Activated CD4-positive, alpha-beta T cell treated with anti-CD3 and anti-CD28 coated beads, Interleukin-2, amount 50 U/mL, for 24 hours (primary cell): ENCODE results near the gene MEDAG.

Experiments
- DNase-seq, 2 donors: peaks; one replicate each; pipeline ENCODE4 v3.0.0-alpha.2; 2020; ENCODE audit warnings: low read depth in 1 of 2, low spot score in 1 of 2

Gene MEDAG

GRCh38 chr13:30957258-30957943 is 51.3 kb downstream of the MEDAG start:
- no peak for DNase-seq

GRCh38 chr13:30959678-30960077 is 53.6 kb downstream of the MEDAG start:
- no peak for DNase-seq

- DNase-seq: no peak
Observed at GRCh38 chr13:30963791-30964190, 57.7 kb downstream of the MEDAG start.

GRCh38 chr13:30965380-30965779 is 59.3 kb downstream of the MEDAG start:
- DNase-seq: no peak

GRCh38 chr13:30966101-30966500 is 60.0 kb downstream of the MEDAG start:
- DNase-seq: no peak

- DNase-seq: no peak
Observed at GRCh38 chr13:30968846-30969245, 62.8 kb downstream of the MEDAG start.

- no peak for DNase-seq
Observed at GRCh38 chr13:30971575-30971974, 65.5 kb downstream of the MEDAG start.

GRCh38 chr13:30972888-30973377 is 66.9 kb downstream of the MEDAG start:
- DNase-seq: no peak

- DNase-seq: no peak
Observed at GRCh38 chr13:30974350-30974749, 68.3 kb downstream of the MEDAG start.
